Progenitor cell of endocrine pancreas (in vitro differentiated cells): ENCODE data around the gene SGK1. TPM values are rescaled to one million over a fixed set of nuclear protein-coding genes. Genes with fewer than 3 reads are reported as not detected.

Source experiments
- DNase-seq: peaks from one replicate; pipeline ENCODE4 v3.0.0; 2021; ENCODE audit warnings: low spot score; ENCODE audit not compliant: unreplicated experiment
- H3K27ac Mint-ChIP-seq: 2 replicates; pipeline ENCODE4 v1.8.0; 2021; ENCODE audit warnings: mild to moderate bottlenecking, moderate library complexity, mixed read lengths
- H3K27me3 Mint-ChIP-seq: 2 replicates; pipeline ENCODE4 v1.8.0; 2021; ENCODE audit warnings: mixed read lengths
- H3K36me3 Mint-ChIP-seq: 2 replicates; pipeline ENCODE4 v1.8.0; 2022; ENCODE audit warnings: mixed read lengths; ENCODE audit not compliant: insufficient read depth
- H3K4me1 Mint-ChIP-seq: 2 replicates; pipeline ENCODE4 v1.8.0; 2021; ENCODE audit warnings: low read depth, mixed read lengths
- H3K4me3 Mint-ChIP-seq: 2 replicates; pipeline ENCODE4 v1.8.0; 2021; ENCODE audit warnings: low read depth, mild to moderate bottlenecking, moderate library complexity, mixed read lengths
- H3K9me3 Mint-ChIP-seq: 2 replicates; pipeline ENCODE4 v1.8.0; 2021; ENCODE audit warnings: low read depth, mixed read lengths
- CTCF ChIP-seq: fragments of 200-600 bp; sonication (generic); IDR thresholded peaks from one replicate; pipeline ENCODE4 v1.5.0; 2021; ENCODE audit warnings: antibody characterized with exemption, mild to moderate bottlenecking; ENCODE audit not compliant: unreplicated experiment
- total RNA-seq: library from RNA; stranded (reverse); gene quantifications from 2 replicates; pipeline ENCODE4 v1.2.1, GENCODE V29; 2021

Gene SGK1
- total RNA-seq, 1 donor from 2014 or later: 13.9 TPM

DNA sequence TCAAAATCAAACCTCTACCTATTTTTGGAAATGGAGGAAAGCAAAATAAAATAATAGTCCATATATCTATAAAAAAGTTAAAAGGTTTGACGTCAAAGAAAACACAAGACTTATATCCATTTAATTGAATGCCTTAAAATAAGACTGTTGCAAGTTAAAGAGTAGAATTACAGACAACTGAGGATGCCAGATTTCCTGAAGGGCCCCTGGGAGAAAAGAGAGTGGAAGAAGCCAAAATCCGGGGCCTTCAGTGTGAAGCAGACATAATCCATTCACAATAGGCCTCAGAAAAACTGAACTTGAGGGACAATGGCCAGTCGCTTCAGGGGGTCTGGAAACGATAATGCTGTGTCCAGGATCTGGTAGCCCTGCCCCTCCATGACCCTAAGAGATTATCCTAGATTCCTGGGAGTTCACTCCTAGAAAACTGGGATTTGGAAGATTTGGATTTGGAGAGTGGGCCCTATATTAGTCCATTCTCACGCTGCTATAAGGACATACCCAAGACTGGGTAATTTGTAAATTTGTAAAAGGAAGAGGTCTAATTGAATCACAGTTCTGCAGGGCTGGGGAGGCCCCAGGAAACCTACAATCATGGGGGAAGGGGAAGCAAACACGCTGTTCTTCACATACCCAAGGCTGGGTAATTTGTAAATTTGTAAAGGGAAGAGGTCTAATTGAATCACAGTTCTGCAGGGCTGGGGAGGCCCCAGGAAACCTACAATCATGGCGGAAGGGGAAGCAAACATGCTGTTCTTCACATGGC, 171.5 kb downstream of the SGK1 start:
- Mint-ChIP-seq H3K27ac (no peak overlapping the region), H3K9me3 (no peaks in the 10 kb centered on the region), H3K36me3 (no peaks in the 10 kb centered on the region), H3K27me3 (no peaks in the 10 kb centered on the region), H3K4me3 (no peak overlapping the region), H3K4me1 (peaks cover 4% of the 10 kb centered on the region)
- DNase-seq: no peak
- TF ChIP-seq CTCF: no peak

DNA sequence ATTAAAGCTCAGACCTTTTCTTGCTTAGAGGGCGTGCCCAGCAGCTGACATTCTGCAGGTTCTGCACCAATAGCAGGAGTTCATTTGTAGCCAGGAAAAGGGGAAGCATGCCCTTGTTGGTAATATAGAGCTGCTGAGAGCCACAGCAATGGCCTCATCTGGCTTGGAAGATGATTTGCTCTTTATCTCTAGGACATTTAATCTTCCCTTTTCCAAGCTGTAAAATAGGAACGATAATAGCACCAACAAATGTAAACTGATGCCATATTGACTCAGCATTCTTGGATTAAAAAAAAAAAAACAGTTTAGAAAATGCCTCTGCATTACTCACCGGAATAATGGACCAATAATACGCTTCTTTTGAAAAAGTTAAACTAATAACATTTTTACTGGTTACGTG, 172.1 kb downstream of the SGK1 start:
- H3K36me3 Mint-ChIP-seq: no peaks in the 10 kb centered on the region
- TF ChIP-seq CTCF: no peak
- H3K27ac Mint-ChIP-seq: no peak overlapping the region
- no peaks in the 10 kb centered on the region for H3K9me3 Mint-ChIP-seq
- H3K27me3 Mint-ChIP-seq: no peaks in the 10 kb centered on the region
- peaks cover 4% of the 10 kb centered on the region for H3K4me1 Mint-ChIP-seq
- DNase-seq: no peak
- H3K4me3 Mint-ChIP-seq: no peak overlapping the region

GRCh38 chr6:134138226-134138975, 179.5 kb downstream of the SGK1 start:
- no peak overlapping the region for H3K27ac Mint-ChIP-seq
- no peaks in the 10 kb centered on the region for H3K27me3 Mint-ChIP-seq
- H3K4me3 Mint-ChIP-seq: no peak overlapping the region
- no peaks in the 10 kb centered on the region for H3K4me1 Mint-ChIP-seq
- no peaks in the 10 kb centered on the region for H3K36me3 Mint-ChIP-seq
- TF ChIP-seq CTCF: no peak
- peaks cover 4% of the 10 kb centered on the region for H3K9me3 Mint-ChIP-seq
- DNase-seq: no peak

- Mint-ChIP-seq H3K4me1 (no peaks in the 10 kb centered on the region), H3K27ac (no peak overlapping the region), H3K9me3 (peaks cover 4% of the 10 kb centered on the region), H3K4me3 (no peak overlapping the region), H3K27me3 (no peaks in the 10 kb centered on the region), H3K36me3 (no peaks in the 10 kb centered on the region)
- TF ChIP-seq CTCF: no peak
- no peak for DNase-seq
Measured at GRCh38 chr6:134134654-134135053, 183.3 kb downstream of the SGK1 start.

- H3K4me3 Mint-ChIP-seq: no peak overlapping the region
- no peaks in the 10 kb centered on the region for H3K36me3 Mint-ChIP-seq
- H3K27me3 Mint-ChIP-seq: no peaks in the 10 kb centered on the region
- no peak for DNase-seq
- peaks cover 4% of the 10 kb centered on the region for H3K9me3 Mint-ChIP-seq
- TF ChIP-seq CTCF: no peak
- H3K4me1 Mint-ChIP-seq: no peaks in the 10 kb centered on the region
- no peak overlapping the region for H3K27ac Mint-ChIP-seq
Measured at GRCh38 chr6:134132494-134133141, 185.3 kb downstream of the SGK1 start.
